Smooth muscle cell (in vitro differentiated cells): ENCODE measurements around the gene NUP188. TPM values are rescaled to one million over a fixed set of nuclear protein-coding genes. Genes with fewer than 3 reads are reported as not detected.
"Not testable (repeated sequence)": the region's sequence is repeated elsewhere in the genome, so short reads cannot be mapped to it uniquely, and the experiment has no call there.

Experiments
- DNase-seq: peaks from one replicate; lab custom pipeline; 2025; ENCODE audit not compliant: unreplicated experiment; lab: John Stamatoyannopoulos, UW
- H2AFZ ChIP-seq: fragments of 200-600 bp; sonication (generic); 2 replicates; pipeline ENCODE4 v1.6.0; 2016; ENCODE audit warnings: antibody characterized with exemption, low read depth, mild to moderate bottlenecking
- H3F3A ChIP-seq: fragments of 200-600 bp; sonication (generic); 2 replicates; pipeline ENCODE4 v1.6.0; 2017; ENCODE audit warnings: antibody characterized with exemption, low read depth
- H3K27ac ChIP-seq: fragments of 200-600 bp; sonication (generic); 2 replicates; pipeline ENCODE4 v1.5.1; 2016; ENCODE audit warnings: low read depth, mild to moderate bottlenecking
- H3K27me3 ChIP-seq: fragments of 200-600 bp; sonication (generic); 2 replicates; pipeline ENCODE4 v1.6.1; 2016; ENCODE audit warnings: low read depth, mild to moderate bottlenecking
- H3K36me3 ChIP-seq: fragments of 200-600 bp; sonication (generic); 2 replicates; pipeline ENCODE4 v1.5.1; 2016; ENCODE audit warnings: low read depth
- H3K4me1 ChIP-seq: fragments of 200-600 bp; sonication (generic); 2 replicates; pipeline ENCODE4 v1.5.1; 2016; ENCODE audit warnings: low read depth
- H3K4me2 ChIP-seq: fragments of 200-600 bp; sonication (generic); 2 replicates; pipeline ENCODE4 v1.6.0; 2016; ENCODE audit warnings: mild to moderate bottlenecking
- H3K4me3 ChIP-seq: fragments of 200-600 bp; sonication (generic); 2 replicates; pipeline ENCODE4 v1.5.1; 2016; ENCODE audit warnings: mild to moderate bottlenecking
- H3K79me2 ChIP-seq: fragments of 200-600 bp; sonication (generic); 2 replicates; pipeline ENCODE4 v1.6.0; 2016; ENCODE audit warnings: low read depth, mild to moderate bottlenecking
- H3K9ac ChIP-seq: fragments of 200-600 bp; sonication (generic); 2 replicates; pipeline ENCODE4 v1.6.0; 2016; ENCODE audit warnings: low read depth
- H3K9me3 ChIP-seq: fragments of 200-600 bp; sonication (generic); replicated peaks from 2 replicates; pipeline ENCODE4 v1.5.1; 2016; ENCODE audit warnings: low read depth
- H4K20me1 ChIP-seq: fragments of 200-600 bp; sonication (generic); 2 replicates; pipeline ENCODE4 v1.6.0; 2016; ENCODE audit warnings: low read depth
- CTCF ChIP-seq: fragments of 200-600 bp; sonication (generic); IDR thresholded peaks from 2 replicates; pipeline ENCODE4 v1.5.1; 2017; ENCODE audit warnings: borderline replicate concordance, mild to moderate bottlenecking, antibody characterized with exemption; ENCODE audit not compliant: insufficient read depth, poor library complexity, severe bottlenecking
- WGBS: methylation state at CpG from one replicate; pipeline ENCODE4 v1.1.7; 2016; ENCODE audit warnings: low lambda C conversion rate; 5-methylcytosine and 5-hydroxymethylcytosine counted together
- polyA plus RNA-seq: library from polyadenylated mRNA; unstranded; fragments of >200 nt; fragmentation: Nextera tagmentation; extraction: Ambion mirVana; gene quantifications from 2 replicates; pipeline ENCODE4 v1.2.1, GENCODE V29; 2016
- total RNA-seq: library from RNA; depleted of rRNA; stranded (reverse); fragments of >200 nt; gene quantifications from 2 replicates; pipeline ENCODE4 v1.2.3, GENCODE V29; 2014

The NUP188 gene
- total and polyA plus RNA-seq, 2 experiments from 2014 or later, result 31.9 to 45.8 TPM

DNA sequence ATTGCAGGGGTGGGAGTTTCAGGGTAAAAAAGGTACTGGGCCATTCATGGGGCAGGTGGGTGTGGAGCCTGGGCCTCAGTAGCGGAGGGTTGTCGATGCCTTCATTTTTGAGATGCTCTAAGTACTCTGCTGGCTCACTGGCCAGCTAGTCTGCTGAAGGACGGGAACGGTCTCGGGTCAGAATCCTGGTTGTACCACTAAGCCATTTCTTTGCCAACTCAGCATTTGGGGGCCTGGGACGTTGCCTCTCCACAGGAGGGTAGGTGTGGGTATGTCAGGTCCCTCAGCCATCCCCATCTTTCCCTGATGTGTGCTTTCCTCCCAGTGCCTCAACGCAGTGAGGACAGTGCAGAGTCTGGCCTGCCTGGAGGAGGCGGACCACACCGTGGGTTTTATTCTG is 55.5 kb downstream of the NUP188 start:
- no peaks in the 10 kb centered on the region for H3K27me3 ChIP-seq
- H3K27ac ChIP-seq, result no peak overlapping the region
- H3K4me2 ChIP-seq, result no peak overlapping the region
- no peak overlapping the region for H2AFZ ChIP-seq
- no peak overlapping the region for H3K9ac ChIP-seq
- no peaks in the 10 kb centered on the region for H3F3A ChIP-seq
- peaks cover 3% of the 10 kb centered on the region for H4K20me1 ChIP-seq
- no peaks in the 10 kb centered on the region for H3K36me3 ChIP-seq
- no peak overlapping the region for H3K4me3 ChIP-seq
- H3K9me3 ChIP-seq, result no peaks in the 10 kb centered on the region
- no peak for TF ChIP-seq CTCF
- DNase-seq, result no peak
- WGBS, result 98% methylated on average over 9 of the region's 9 CpGs
- H3K79me2 ChIP-seq, result no peaks in the 10 kb centered on the region
- H3K4me1 ChIP-seq, result no peaks in the 10 kb centered on the region

GRCh38 chr9:129004173-129004572 is 56.7 kb downstream of the NUP188 start:
- not testable (repeated sequence) for H2AFZ ChIP-seq
- WGBS, result 97% methylated on average over 5 of the region's 6 CpGs

DNA sequence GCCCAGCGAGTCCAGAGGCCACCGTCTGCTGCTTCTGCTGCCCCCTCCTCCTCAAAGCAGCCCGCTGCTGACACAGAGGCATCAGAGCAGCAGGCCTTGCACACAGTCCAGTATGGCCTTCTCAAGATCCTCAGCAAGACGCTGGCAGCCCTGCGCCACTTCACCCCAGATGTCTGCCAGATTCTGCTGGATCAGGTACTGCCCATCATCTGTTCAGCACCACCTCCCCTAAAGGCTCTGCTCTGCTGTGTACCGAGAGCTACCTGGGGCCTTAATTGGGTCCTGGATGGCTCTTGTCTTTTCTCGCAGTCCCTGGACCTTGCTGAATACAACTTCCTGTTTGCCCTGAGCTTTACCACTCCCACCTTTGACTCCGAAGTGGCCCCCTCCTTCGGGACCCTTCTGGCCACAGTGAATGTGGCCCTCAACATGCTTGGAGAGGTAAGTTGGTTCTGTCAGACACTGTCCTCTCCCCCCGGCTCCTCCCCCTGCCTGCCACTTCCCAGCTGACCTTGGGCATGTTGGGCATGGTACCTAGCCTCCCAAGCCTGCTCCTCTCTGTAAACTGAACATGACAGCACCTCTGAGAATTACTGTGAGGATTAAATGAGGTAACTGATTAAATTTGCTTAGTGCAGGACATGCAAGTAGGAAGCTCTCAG is 58.0 kb downstream of the NUP188 start:
- Histone ChIP-seq H3K4me1 (no peaks in the 10 kb centered on the region), H3K9me3 (no peaks in the 10 kb centered on the region), H3K79me2 (no peaks in the 10 kb centered on the region), H3K9ac (no peak overlapping the region), H3K27ac (no peak overlapping the region), H4K20me1 (peaks cover 3% of the 10 kb centered on the region), H3K27me3 (no peaks in the 10 kb centered on the region), H3K36me3 (no peaks in the 10 kb centered on the region), H3F3A (no peaks in the 10 kb centered on the region), H3K4me3 (no peak overlapping the region), H2AFZ (no peak overlapping the region), H3K4me2 (no peak overlapping the region)
- DNase-seq, result no peak
- WGBS, result 96% methylated on average over 10 of the region's 10 CpGs
- no peak for TF ChIP-seq CTCF

More at GRCh38 chr9:129004173-129004572, 56.7 kb downstream of the NUP188 start:
- H3K4me1 ChIP-seq, H3K79me2 ChIP-seq, H4K20me1 ChIP-seq, DNase-seq, H3K9me3 ChIP-seq, H3K4me2 ChIP-seq, H3K27me3 ChIP-seq, H3K9ac ChIP-seq, H3K4me3 ChIP-seq, H3K27ac ChIP-seq, H3F3A ChIP-seq, H3K36me3 ChIP-seq: not testable (repeated sequence)

DNA sequence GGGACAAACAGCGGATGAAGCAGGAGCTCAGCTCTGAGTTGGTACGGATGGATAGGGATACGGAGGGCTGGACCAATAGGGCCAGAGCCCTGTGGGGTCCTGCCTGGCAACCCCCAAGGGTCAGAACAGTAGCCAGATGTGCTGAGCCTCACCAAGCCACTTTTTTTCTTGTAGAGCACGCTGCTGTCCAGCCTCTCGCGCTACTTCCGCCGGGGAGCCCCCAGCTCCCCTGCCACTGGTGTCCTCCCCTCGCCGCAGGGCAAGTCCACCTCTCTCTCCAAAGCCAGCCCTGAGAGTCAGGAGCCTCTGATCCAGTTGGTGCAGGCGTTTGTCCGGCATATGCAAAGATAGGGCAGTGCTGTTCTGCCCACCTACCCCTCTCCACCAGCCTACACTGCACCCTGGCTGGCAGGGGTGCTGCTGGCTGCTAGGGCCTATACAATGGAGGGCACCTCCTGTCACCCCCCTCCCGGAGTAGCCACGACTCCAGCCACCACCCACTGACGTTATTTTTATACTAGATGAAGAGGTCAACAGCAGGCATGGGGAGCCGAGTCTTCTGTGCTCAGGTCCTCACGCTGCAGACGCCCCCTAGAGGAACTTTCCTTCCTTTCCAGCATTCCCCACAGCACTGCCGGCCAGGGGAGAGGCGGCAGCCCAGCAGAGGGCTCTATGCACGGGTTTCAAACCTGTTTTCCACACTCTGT is 59.0 kb downstream of the NUP188 start:
- Histone ChIP-seq H2AFZ (no peak overlapping the region), H3K4me1 (no peaks in the 10 kb centered on the region), H3K36me3 (no peaks in the 10 kb centered on the region), H3K9ac (no peak overlapping the region), H3K4me3 (no peak overlapping the region), H4K20me1 (peaks cover 3% of the 10 kb centered on the region), H3K27ac (no peak overlapping the region), H3K79me2 (no peaks in the 10 kb centered on the region), H3K9me3 (no peaks in the 10 kb centered on the region), H3K4me2 (no peak overlapping the region), H3K27me3 (no peaks in the 10 kb centered on the region), H3F3A (no peaks in the 10 kb centered on the region)
- WGBS, result 58% methylated on average over 18 of the region's 21 CpGs
- peak; percentile 69 for TF ChIP-seq CTCF
- no peak for DNase-seq
